Fibroblast of lung (primary cell): Measurements from ENCODE around the gene CAPSL. TPM values are rescaled to one million over a fixed set of nuclear protein-coding genes. Genes with fewer than 3 reads are reported as not detected.

ENCODE experiments used
- DNase-seq, 2 donors: peaks; one replicate each; pipeline versions ENCODE4 v3.0.0 to v3.0.0-alpha.2; 2010; ENCODE audit warnings: low read depth in 2 of 2
- H2AFZ ChIP-seq: 2 replicates; pipeline ENCODE4 v1.5.1; 2012; ENCODE audit warnings: low read length, control low read depth, inconsistent platforms
- H3K27ac ChIP-seq: 2 replicates; pipeline ENCODE4 v1.5.1; 2011; ENCODE audit warnings: low read length, control low read depth; ENCODE audit not compliant: insufficient read depth
- H3K27me3 ChIP-seq: 2 replicates; pipeline ENCODE4 v1.5.1; 2011; ENCODE audit warnings: mild to moderate bottlenecking, low read length; ENCODE audit not compliant: control insufficient read depth, insufficient read depth
- H3K36me3 ChIP-seq: 2 replicates; pipeline ENCODE4 v1.5.1; 2011; ENCODE audit warnings: low read length; ENCODE audit not compliant: control insufficient read depth, insufficient read depth
- H3K4me1 ChIP-seq: 2 replicates; pipeline ENCODE4 v1.5.1; 2011; ENCODE audit warnings: low read length; ENCODE audit not compliant: control insufficient read depth, insufficient read depth; ENCODE audit errors: extremely low read depth
- H3K4me2 ChIP-seq: 2 replicates; pipeline ENCODE4 v1.5.1; 2011; ENCODE audit warnings: low read length, control low read depth; ENCODE audit not compliant: insufficient read depth; ENCODE audit errors: extremely low read depth
- H3K4me3 ChIP-seq, 4 experiments: fragments of 200-600 bp in 1 of 4; sonication (generic) in 1 of 4; replicated peaks in 1 of 4; 2 replicates each; pipeline ENCODE4 v1.5.1; 2011 to 2016; ENCODE audit warnings: low read length in 4 of 4, low read depth in 3 of 4, mild to moderate bottlenecking in 3 of 4, control low read depth in 2 of 4, inconsistent platforms in 1 of 4, mixed read lengths in 1 of 4; ENCODE audit not compliant: insufficient read depth in 1 of 4; ENCODE audit errors: control extremely low read depth in 1 of 4
- H3K79me2 ChIP-seq: 2 replicates; pipeline ENCODE4 v1.5.1; 2012; ENCODE audit warnings: mild to moderate bottlenecking, low read length, inconsistent platforms; ENCODE audit not compliant: control insufficient read depth, insufficient read depth
- H3K9ac ChIP-seq: 2 replicates; pipeline ENCODE4 v1.5.1; 2011; ENCODE audit warnings: mild to moderate bottlenecking, low read length, control low read depth; ENCODE audit not compliant: insufficient read depth
- H3K9me3 ChIP-seq: 2 replicates; pipeline ENCODE4 v1.5.1; 2012; ENCODE audit warnings: low read depth, low read length; ENCODE audit not compliant: control insufficient read depth, insufficient read depth
- H4K20me1 ChIP-seq: 2 replicates; pipeline ENCODE4 v1.5.1; 2011; ENCODE audit warnings: low read length; ENCODE audit not compliant: control insufficient read depth, insufficient read depth; ENCODE audit errors: extremely low read depth
- CTCF ChIP-seq, 2 donors: IDR thresholded peaks in 1 of 2; conservative IDR thresholded peaks in 1 of 2; 1 replicate in 1 of 2; 2 replicates in 1 of 2; pipeline ENCODE4 v1.5.1; 2011 to 2012; ENCODE audit warnings: low read length in 2 of 2, control low read depth in 1 of 2, inconsistent platforms in 1 of 2, low read depth in 1 of 2, mild to moderate bottlenecking in 1 of 2
- EZH2 ChIP-seq: IDR thresholded peaks from 2 replicates; pipeline ENCODE4 v1.5.1; 2012; ENCODE audit warnings: low read length, control low read depth, mild to moderate bottlenecking; ENCODE audit errors: missing control alignments
- polyA plus RNA-seq, 2 donors: library from polyadenylated mRNA; depleted of rRNA in 1 of 2; stranded (reverse) in 1 of 2; unstranded in 1 of 2; fragments of >200 nt; gene quantifications; 2 replicates each; pipeline ENCODE4 v1.2.1, GENCODE V29; 2011 to 2012; ENCODE audit warnings: missing spikeins in 1 of 2
- total RNA-seq: library from RNA; depleted of rRNA; stranded (reverse); fragments of >200 nt; gene quantifications from 2 replicates; pipeline ENCODE4 v1.2.1, GENCODE V29; 2014

CAPSL gene
- total and polyA plus RNA-seq, 2 donors (not counting 1 experiment from before 2014, with no cell fraction given), result 0.33 to 0.96 TPM

DNA sequence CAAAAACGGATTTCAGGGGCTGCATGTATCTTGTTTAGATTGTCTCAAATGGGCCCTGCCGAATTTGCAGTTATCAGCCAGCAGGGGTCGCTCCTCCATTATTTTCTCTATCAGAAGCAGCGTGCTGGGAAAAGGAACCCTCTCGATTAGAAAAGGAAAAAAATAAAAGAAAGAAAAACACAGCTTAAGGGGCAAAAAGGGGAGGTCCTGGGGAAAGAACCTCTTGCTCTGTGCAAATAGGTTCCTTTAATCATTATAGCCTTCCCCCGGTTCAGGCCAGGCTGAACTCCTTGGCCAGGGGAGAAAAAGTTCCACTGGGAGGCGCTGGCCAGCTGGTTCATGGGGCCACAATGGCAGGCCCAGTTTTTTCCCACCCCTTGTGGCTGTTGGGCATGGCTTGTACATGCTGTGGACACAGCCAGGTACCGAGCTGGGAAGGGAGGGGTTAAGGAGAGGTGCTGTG lies 25.0 kb upstream of the CAPSL start:
- Histone ChIP-seq H3K9ac (no peak overlapping the region), H3K4me3 (no peak overlapping the region), H3K36me3 (no peaks in the 10 kb centered on the region), H3K27ac (no peak overlapping the region), H2AFZ (no peak overlapping the region), H3K4me1 (no peaks in the 10 kb centered on the region), H3K27me3 (peaks cover 3% of the 10 kb centered on the region), H3K9me3 (no peaks in the 10 kb centered on the region), H3K79me2 (no peaks in the 10 kb centered on the region), H3K4me2 (no peak overlapping the region), H4K20me1 (no peaks in the 10 kb centered on the region)
- TF ChIP-seq CTCF (conservative IDR thresholded peaks at IDR 0.05 in 1 of 2, IDR thresholded peaks at IDR 0.05 in 1 of 2; ENCODE audit: low read depth in 1 of 2, low read length in 2 of 2) (peak; percentile 43 to 46), EZH2 (no peak)
- DNase-seq, result peak in 1 of 2 donors; percentile 5

DNA sequence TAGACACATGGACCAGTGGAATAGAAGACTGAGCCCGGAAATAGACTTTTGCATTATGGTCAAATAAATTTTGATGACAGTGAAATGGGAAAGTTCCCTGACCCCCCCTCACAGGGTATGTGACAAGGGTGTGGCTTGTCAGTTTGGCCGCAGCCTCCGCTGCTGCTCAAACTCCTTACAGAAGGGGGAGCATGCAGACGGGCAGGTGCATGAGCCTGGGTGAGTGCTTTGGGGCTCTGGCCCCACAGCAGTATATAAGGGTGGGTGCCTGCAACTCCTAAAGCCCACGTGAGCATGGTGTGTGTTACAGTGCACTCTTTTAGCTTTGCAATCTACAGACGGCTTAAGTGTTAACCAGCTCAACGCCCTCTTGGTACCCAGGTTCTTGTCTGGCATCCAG lies 21.9 kb upstream of the CAPSL start:
- TF ChIP-seq CTCF (conservative IDR thresholded peaks at IDR 0.05 in 1 of 2, IDR thresholded peaks at IDR 0.05 in 1 of 2; ENCODE audit: low read depth in 1 of 2, low read length in 2 of 2), result no peak
- no peak for TF ChIP-seq EZH2
- H3K4me2 ChIP-seq, result no peak overlapping the region
- no peaks in the 10 kb centered on the region for H3K79me2 ChIP-seq
- no peak overlapping the region for H3K27ac ChIP-seq
- no peak for DNase-seq
- no peaks in the 10 kb centered on the region for H3K9me3 ChIP-seq
- no peak overlapping the region for H3K9ac ChIP-seq
- peaks cover 3% of the 10 kb centered on the region for H3K27me3 ChIP-seq
- no peak overlapping the region for H3K4me3 ChIP-seq
- no peak overlapping the region for H2AFZ ChIP-seq
- no peaks in the 10 kb centered on the region for H3K36me3 ChIP-seq
- H4K20me1 ChIP-seq, result no peaks in the 10 kb centered on the region
- no peaks in the 10 kb centered on the region for H3K4me1 ChIP-seq

GRCh38 chr5:35956429-35956828 lies 18.0 kb upstream of the CAPSL start:
- H3K9ac ChIP-seq, result no peak overlapping the region
- DNase-seq, result no peak
- TF ChIP-seq EZH2, result no peak
- no peaks in the 10 kb centered on the region for H3K9me3 ChIP-seq
- no peak overlapping the region for H3K4me3 ChIP-seq
- H3K4me2 ChIP-seq, result no peak overlapping the region
- no peaks in the 10 kb centered on the region for H3K36me3 ChIP-seq
- H3K27ac ChIP-seq, result no peak overlapping the region
- peaks cover 11% of the 10 kb centered on the region for H3K27me3 ChIP-seq
- no peak overlapping the region for H2AFZ ChIP-seq
- no peaks in the 10 kb centered on the region for H3K4me1 ChIP-seq
- no peaks in the 10 kb centered on the region for H4K20me1 ChIP-seq
- no peaks in the 10 kb centered on the region for H3K79me2 ChIP-seq
